IMR-90 (cell line): ENCODE measurements around the gene CAT. TPM values are rescaled to one million over a fixed set of nuclear protein-coding genes. Genes with fewer than 3 reads are reported as not detected.

Experiments used
- ATAC-seq: fragments of 200-7000 bp; cut with Tn5 transposase; 2 replicates; pipeline ENCODE4 v1.9.1; 2020; ENCODE audit warnings: low read depth, mild to moderate bottlenecking, moderate library complexity
- BruUV-seq: library from RNA; stranded (reverse); fragments of 400-500 nt; replicated peaks from 2 replicates; lab custom pipeline; 2021; lab: Mats Ljungman, UMichigan
- CTCF ChIA-PET: fragments of 300-600 bp; formaldehyde crosslinking; extraction: SDS; loops from one replicate; lab custom pipeline; 2021; ENCODE audit warnings: antibody characterized with exemption; lab: Yijun Ruan, JAX
- POLR2A ChIA-PET: fragments of 300-600 bp; sonication (Branson Sonifier 250); formaldehyde crosslinking; loops from one replicate; lab custom pipeline; 2022; ENCODE audit warnings: antibody characterized with exemption; ENCODE audit not compliant: unreplicated experiment; lab: Charles Lee
- DNase-seq: peaks from one replicate; pipeline ENCODE4 v3.0.0; 2013
- H2AFZ ChIP-seq: replicated peaks from 2 replicates; pipeline ENCODE3; 2013; ENCODE audit warnings: low read length, mild to moderate bottlenecking; ENCODE audit not compliant: poor library complexity
- H2AK5ac ChIP-seq: 2 replicates; pipeline ENCODE4 v1.6.1; 2013; ENCODE audit warnings: low read depth, low read length, inconsistent platforms
- H2AK9ac ChIP-seq: replicated peaks from 2 replicates; pipeline ENCODE3; 2013; ENCODE audit warnings: mild to moderate bottlenecking, low read depth, low read length, moderate library complexity; ENCODE audit not compliant: poor library complexity
- H2BK120ac ChIP-seq: 2 replicates; pipeline ENCODE4 v1.6.1; 2013; ENCODE audit warnings: low read depth, low read length, inconsistent platforms
- H2BK15ac ChIP-seq: 3 replicates; pipeline ENCODE4 v1.6.1; 2013; ENCODE audit warnings: low read depth, low read length, inconsistent platforms
- H2BK20ac ChIP-seq: 2 replicates; pipeline ENCODE4 v1.6.1; 2013; ENCODE audit warnings: low read depth, mild to moderate bottlenecking, inconsistent platforms, low read length, moderate library complexity
- H2BK5ac ChIP-seq: 2 replicates; pipeline ENCODE4 v1.6.1; 2013; ENCODE audit warnings: mild to moderate bottlenecking, low read depth, low read length, inconsistent platforms; ENCODE audit not compliant: poor library complexity, severe bottlenecking
- H3K14ac ChIP-seq: replicated peaks from 2 replicates; pipeline ENCODE4 v1.6.1; 2013; ENCODE audit warnings: low read depth, low read length, inconsistent platforms
- H3K18ac ChIP-seq: 2 replicates; pipeline ENCODE4 v1.6.1; 2013; ENCODE audit warnings: low read depth, low read length, control low read depth
- H3K23ac ChIP-seq: 2 replicates; pipeline ENCODE4 v1.6.1; 2013; ENCODE audit warnings: low read depth, low read length, inconsistent platforms
- H3K27ac ChIP-seq: 2 replicates; pipeline ENCODE4 v1.5.1; 2013; ENCODE audit warnings: mild to moderate bottlenecking, control low read depth, low read length; ENCODE audit not compliant: insufficient read depth
- H3K27me3 ChIP-seq: 2 replicates; pipeline ENCODE4 v1.6.1; 2013; ENCODE audit warnings: low read length; ENCODE audit not compliant: control insufficient read depth, insufficient read depth
- H3K36me3 ChIP-seq: 2 replicates; pipeline ENCODE4 v1.6.1; 2013; ENCODE audit warnings: low read length, mixed read lengths; ENCODE audit not compliant: control insufficient read depth, insufficient read depth
- H3K4ac ChIP-seq: 2 replicates; pipeline ENCODE4 v1.6.1; 2013; ENCODE audit warnings: low read depth, low read length, inconsistent platforms
- H3K4me1 ChIP-seq: 2 replicates; pipeline ENCODE4 v1.6.1; 2013; ENCODE audit warnings: low read length, mixed read lengths; ENCODE audit not compliant: control insufficient read depth, insufficient read depth
- H3K4me2 ChIP-seq: 2 replicates; pipeline ENCODE4 v1.6.1; 2013; ENCODE audit warnings: low read depth, mild to moderate bottlenecking, control low read depth, low read length, moderate library complexity
- H3K4me3 ChIP-seq: 2 replicates; pipeline ENCODE4 v1.5.1; 2013; ENCODE audit warnings: low read depth, mild to moderate bottlenecking, control low read depth, low read length, moderate library complexity; ENCODE audit not compliant: insufficient read depth
- H3K56ac ChIP-seq: 2 replicates; pipeline ENCODE4 v1.6.1; 2013; ENCODE audit warnings: low read length, inconsistent platforms; ENCODE audit not compliant: insufficient read depth; ENCODE audit errors: extremely low read depth
- H3K79me1 ChIP-seq, 2 experiments: 2 replicates each; pipeline ENCODE4 v1.6.1; 2013; ENCODE audit warnings: low read length in 2 of 2, inconsistent platforms in 1 of 2, low read depth in 1 of 2
- H3K9ac ChIP-seq: 2 replicates; pipeline ENCODE4 v1.6.1; 2013; ENCODE audit warnings: low read depth, low read length, control low read depth
- H3K9me1 ChIP-seq: 2 replicates; pipeline ENCODE4 v1.6.1; 2013; ENCODE audit warnings: low read length, inconsistent platforms; ENCODE audit not compliant: insufficient read depth
- H3K9me3 ChIP-seq: 2 replicates; pipeline ENCODE4 v1.6.1; 2013; ENCODE audit warnings: low read length; ENCODE audit not compliant: control insufficient read depth, insufficient read depth
- H4K20me1 ChIP-seq: 2 replicates; pipeline ENCODE4 v1.6.1; 2013; ENCODE audit warnings: low read length, inconsistent platforms; ENCODE audit not compliant: insufficient read depth
- H4K5ac ChIP-seq: 2 replicates; pipeline ENCODE4 v1.6.1; 2013; ENCODE audit warnings: mild to moderate bottlenecking, low read depth, low read length, control low read depth
- H4K8ac ChIP-seq, 2 experiments: 2 replicates each; pipeline ENCODE4 v1.6.1; 2013; ENCODE audit warnings: low read depth in 2 of 2, low read length in 2 of 2, control low read depth in 1 of 2, inconsistent platforms in 1 of 2
- H4K91ac ChIP-seq: 2 replicates; pipeline ENCODE4 v1.6.1; 2013; ENCODE audit warnings: low read depth, low read length, inconsistent platforms; ENCODE audit not compliant: insufficient read depth
- FOS ChIP-seq: fragments of 150-350 bp; IDR thresholded peaks from 2 replicates; pipeline ENCODE4 v1.6.1; 2016; ENCODE audit warnings: low read depth, low read length
- MAFK ChIP-seq: IDR thresholded peaks from 2 replicates; pipeline ENCODE4 v1.6.1; 2012; ENCODE audit warnings: low read depth, low read length, improper control_type of control experiment
- NFE2L2 ChIP-seq: fragments of 150-350 bp; IDR thresholded peaks from 2 replicates; pipeline ENCODE4 v1.6.1; 2016; ENCODE audit warnings: low read depth, mild to moderate bottlenecking, low read length
- RAD21 ChIP-seq: IDR thresholded peaks from 2 replicates; pipeline ENCODE4 v1.6.1; 2012; ENCODE audit warnings: low read length, improper control_type of control experiment
- RCOR1 ChIP-seq: IDR thresholded peaks from 2 replicates; pipeline ENCODE4 v1.6.1; 2012; ENCODE audit warnings: mild to moderate bottlenecking, low read length, improper control_type of control experiment; ENCODE audit not compliant: insufficient replicate concordance
- RFX5 ChIP-seq: IDR thresholded peaks from 2 replicates; pipeline ENCODE4 v1.8.0; 2012; ENCODE audit warnings: low read depth, mild to moderate bottlenecking, low read length, moderate library complexity
- WGBS, 2 experiments: methylation state at CpG; one replicate each; pipeline versions ENCODE4 v1.1.5 to v1.1.7; 2013; ENCODE audit warnings: missing lambda C conversion rate in 2 of 2; ENCODE audit not compliant: insufficient read length in 1 of 2; ENCODE audit errors: extremely low coverage in 2 of 2; 5-methylcytosine and 5-hydroxymethylcytosine counted together
- dilution Hi-C: fragments of 300-500 bp; cut with HindIII; formaldehyde crosslinking; loops from one replicate; pipeline ENCODE4 v1.14.3; 2018; ENCODE audit warnings: low sequenced_read_pairs; ENCODE audit not compliant: unreplicated experiment
- in situ Hi-C: fragments of 300-500 bp; cut with MboI; formaldehyde crosslinking; loops from 3 replicates; pipeline ENCODE4 v1.14.3; 2019; ENCODE audit warnings: low sequenced_read_pairs, inconsistent platforms, mixed read lengths
- intact Hi-C: fragments of 100-400 bp; cut with micrococcal nuclease; formaldehyde crosslinking; loops from 2 replicates; pipeline ENCODE4 v1.10.0; 2022
- polyA plus RNA-seq, 3 experiments: library from polyadenylated mRNA; depleted of rRNA; stranded (reverse); fragments of >200 nt; gene quantifications; 2 replicates each; pipeline ENCODE4 v1.2.3, GENCODE V29; 2012; ENCODE audit warnings: low replicate concordance in 1 of 3
- total RNA-seq: library from RNA; depleted of rRNA; stranded (reverse); fragments of >200 nt; gene quantifications from 2 replicates; pipeline ENCODE4 v1.2.3, GENCODE V29; 2012
- TF ChIP-seq, protein P1 (sequence below): fragments of 150-350 bp; IDR thresholded peaks from 2 replicates; pipeline ENCODE4 v1.6.1; 2017; ENCODE audit warnings: mild to moderate bottlenecking, antibody characterized with exemption, low read length, low read depth

Gene CAT
- total and polyA plus RNA-seq, 2 of the 4 experiments (the other 2 are of a cell fraction): 52.5 to 80.5 TPM

GRCh38 chr11:34408580-34409172 lies 30.1 kb upstream of the CAT start:
- TF ChIP-seq RCOR1: no peak
- peak; percentile 92 for TF ChIP-seq MAFK
- TF ChIP-seq, protein P1, sequence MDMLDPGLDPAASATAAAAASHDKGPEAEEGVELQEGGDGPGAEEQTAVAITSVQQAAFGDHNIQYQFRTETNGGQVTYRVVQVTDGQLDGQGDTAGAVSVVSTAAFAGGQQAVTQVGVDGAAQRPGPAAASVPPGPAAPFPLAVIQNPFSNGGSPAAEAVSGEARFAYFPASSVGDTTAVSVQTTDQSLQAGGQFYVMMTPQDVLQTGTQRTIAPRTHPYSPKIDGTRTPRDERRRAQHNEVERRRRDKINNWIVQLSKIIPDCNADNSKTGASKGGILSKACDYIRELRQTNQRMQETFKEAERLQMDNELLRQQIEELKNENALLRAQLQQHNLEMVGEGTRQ: no peak
- TF ChIP-seq FOS: no peak
- TF ChIP-seq RAD21: no peak
- no peak for TF ChIP-seq RFX5
- no peak for TF ChIP-seq NFE2L2

More at GRCh38 chr11:34408580-34409172, 30.1 kb upstream of the CAT start:
- ChIA-PET POLR2A (no interaction called here), CTCF (interaction anchor here (0.7 kb wide), 1 partner anchor 29 kb away, joined by 4 read pairs; no protein-coding TSS in a partner anchor)
- Histone ChIP-seq H2BK15ac (no peak overlapping the region), H3K14ac (no peak overlapping the region; the same call in 1 of the 2 replicates), H3K9me3 (peaks cover 7% of the 10 kb centered on the region), H3K18ac (no peak overlapping the region), H2BK5ac (no peak overlapping the region), H4K20me1 (no peaks in the 10 kb centered on the region), H3K79me1 (no peaks in the 10 kb centered on the region), H4K5ac (no peak overlapping the region), H3K4me3 (no peak overlapping the region), H2BK20ac (no peak overlapping the region), H3K36me3 (no peaks in the 10 kb centered on the region), H3K4me1 (no peaks in the 10 kb centered on the region), H3K4ac (no peak overlapping the region), H3K27ac (no peak overlapping the region), H2BK120ac (no peak overlapping the region), H3K27me3 (peaks cover 24% of the 10 kb centered on the region), H3K23ac (no peak overlapping the region), H3K56ac (no peak overlapping the region), H3K4me2 (no peak overlapping the region), H4K91ac (no peak overlapping the region), H3K9me1 (no peaks in the 10 kb centered on the region), H2AFZ (no peak overlapping the region), H4K8ac (no peak overlapping the region), H2AK5ac (no peak overlapping the region), H2AK9ac (no peak overlapping the region), H3K9ac (no peak overlapping the region)
- DNase-seq (no peak), ATAC-seq (no peak)
- 100% methylated on average over 1 of the region's 2 CpGs; no CpG with 5 or more reads in 1 of the 2 experiments for WGBS, 2 experiments
- in situ Hi-C loops: no loop called here
- dilution Hi-C loops: no loop called here
- BruUV-seq: no TSS peak
- intact Hi-C loops: no loop called here
